IMR-90 (cell line): ENCODE data around the gene CCDC88C. TPM values are rescaled to one million over a fixed set of nuclear protein-coding genes. Genes with fewer than 3 reads are reported as not detected.

Source experiments
- ATAC-seq: fragments of 200-7000 bp; cut with Tn5 transposase; 2 replicates; pipeline ENCODE4 v1.9.1; 2020; ENCODE audit warnings: low read depth, mild to moderate bottlenecking, moderate library complexity
- BruUV-seq: library from RNA; stranded (reverse); fragments of 400-500 nt; replicated peaks from 2 replicates; lab custom pipeline; 2021; lab: Mats Ljungman, UMichigan
- CTCF ChIA-PET: fragments of 300-600 bp; formaldehyde crosslinking; extraction: SDS; loops from one replicate; lab custom pipeline; 2021; ENCODE audit warnings: antibody characterized with exemption; lab: Yijun Ruan, JAX
- POLR2A ChIA-PET: fragments of 300-600 bp; sonication (Branson Sonifier 250); formaldehyde crosslinking; loops from one replicate; lab custom pipeline; 2022; ENCODE audit warnings: antibody characterized with exemption; ENCODE audit not compliant: unreplicated experiment; lab: Charles Lee
- DNase-seq: peaks from one replicate; pipeline ENCODE4 v3.0.0; 2013
- H2AFZ ChIP-seq: replicated peaks from 2 replicates; pipeline ENCODE3; 2013; ENCODE audit warnings: low read length, mild to moderate bottlenecking; ENCODE audit not compliant: poor library complexity
- H2AK5ac ChIP-seq: 2 replicates; pipeline ENCODE4 v1.6.1; 2013; ENCODE audit warnings: low read depth, low read length, inconsistent platforms
- H2AK9ac ChIP-seq: replicated peaks from 2 replicates; pipeline ENCODE3; 2013; ENCODE audit warnings: mild to moderate bottlenecking, low read depth, low read length, moderate library complexity; ENCODE audit not compliant: poor library complexity
- H2BK120ac ChIP-seq: 2 replicates; pipeline ENCODE4 v1.6.1; 2013; ENCODE audit warnings: low read depth, low read length, inconsistent platforms
- H2BK15ac ChIP-seq: 3 replicates; pipeline ENCODE4 v1.6.1; 2013; ENCODE audit warnings: low read depth, low read length, inconsistent platforms
- H2BK20ac ChIP-seq: 2 replicates; pipeline ENCODE4 v1.6.1; 2013; ENCODE audit warnings: low read depth, mild to moderate bottlenecking, inconsistent platforms, low read length, moderate library complexity
- H2BK5ac ChIP-seq: 2 replicates; pipeline ENCODE4 v1.6.1; 2013; ENCODE audit warnings: mild to moderate bottlenecking, low read depth, low read length, inconsistent platforms; ENCODE audit not compliant: poor library complexity, severe bottlenecking
- H3K14ac ChIP-seq: replicated peaks from 2 replicates; pipeline ENCODE4 v1.6.1; 2013; ENCODE audit warnings: low read depth, low read length, inconsistent platforms
- H3K18ac ChIP-seq: 2 replicates; pipeline ENCODE4 v1.6.1; 2013; ENCODE audit warnings: low read depth, low read length, control low read depth
- H3K23ac ChIP-seq: 2 replicates; pipeline ENCODE4 v1.6.1; 2013; ENCODE audit warnings: low read depth, low read length, inconsistent platforms
- H3K27ac ChIP-seq: 2 replicates; pipeline ENCODE4 v1.5.1; 2013; ENCODE audit warnings: mild to moderate bottlenecking, control low read depth, low read length; ENCODE audit not compliant: insufficient read depth
- H3K27me3 ChIP-seq: 2 replicates; pipeline ENCODE4 v1.6.1; 2013; ENCODE audit warnings: low read length; ENCODE audit not compliant: control insufficient read depth, insufficient read depth
- H3K36me3 ChIP-seq: 2 replicates; pipeline ENCODE4 v1.6.1; 2013; ENCODE audit warnings: low read length, mixed read lengths; ENCODE audit not compliant: control insufficient read depth, insufficient read depth
- H3K4ac ChIP-seq: 2 replicates; pipeline ENCODE4 v1.6.1; 2013; ENCODE audit warnings: low read depth, low read length, inconsistent platforms
- H3K4me1 ChIP-seq: 2 replicates; pipeline ENCODE4 v1.6.1; 2013; ENCODE audit warnings: low read length, mixed read lengths; ENCODE audit not compliant: control insufficient read depth, insufficient read depth
- H3K4me2 ChIP-seq: 2 replicates; pipeline ENCODE4 v1.6.1; 2013; ENCODE audit warnings: low read depth, mild to moderate bottlenecking, control low read depth, low read length, moderate library complexity
- H3K4me3 ChIP-seq: 2 replicates; pipeline ENCODE4 v1.5.1; 2013; ENCODE audit warnings: low read depth, mild to moderate bottlenecking, control low read depth, low read length, moderate library complexity; ENCODE audit not compliant: insufficient read depth
- H3K56ac ChIP-seq: 2 replicates; pipeline ENCODE4 v1.6.1; 2013; ENCODE audit warnings: low read length, inconsistent platforms; ENCODE audit not compliant: insufficient read depth; ENCODE audit errors: extremely low read depth
- H3K79me1 ChIP-seq, 2 experiments: 2 replicates each; pipeline ENCODE4 v1.6.1; 2013; ENCODE audit warnings: low read length in 2 of 2, inconsistent platforms in 1 of 2, low read depth in 1 of 2
- H3K9ac ChIP-seq: 2 replicates; pipeline ENCODE4 v1.6.1; 2013; ENCODE audit warnings: low read depth, low read length, control low read depth
- H3K9me1 ChIP-seq: 2 replicates; pipeline ENCODE4 v1.6.1; 2013; ENCODE audit warnings: low read length, inconsistent platforms; ENCODE audit not compliant: insufficient read depth
- H3K9me3 ChIP-seq: 2 replicates; pipeline ENCODE4 v1.6.1; 2013; ENCODE audit warnings: low read length; ENCODE audit not compliant: control insufficient read depth, insufficient read depth
- H4K20me1 ChIP-seq: 2 replicates; pipeline ENCODE4 v1.6.1; 2013; ENCODE audit warnings: low read length, inconsistent platforms; ENCODE audit not compliant: insufficient read depth
- H4K5ac ChIP-seq: 2 replicates; pipeline ENCODE4 v1.6.1; 2013; ENCODE audit warnings: mild to moderate bottlenecking, low read depth, low read length, control low read depth
- H4K8ac ChIP-seq, 2 experiments: 2 replicates each; pipeline ENCODE4 v1.6.1; 2013; ENCODE audit warnings: low read depth in 2 of 2, low read length in 2 of 2, control low read depth in 1 of 2, inconsistent platforms in 1 of 2
- H4K91ac ChIP-seq: 2 replicates; pipeline ENCODE4 v1.6.1; 2013; ENCODE audit warnings: low read depth, low read length, inconsistent platforms; ENCODE audit not compliant: insufficient read depth
- BHLHE40 ChIP-seq: fragments of 150-350 bp; IDR thresholded peaks from 2 replicates; pipeline ENCODE4 v1.6.1; 2016; ENCODE audit warnings: mild to moderate bottlenecking, low read depth, low read length
- CHD1 ChIP-seq: IDR thresholded peaks from 2 replicates; pipeline ENCODE4 v1.6.1; 2012; ENCODE audit warnings: low read depth, low read length, improper control_type of control experiment
- MAFK ChIP-seq: IDR thresholded peaks from 2 replicates; pipeline ENCODE4 v1.6.1; 2012; ENCODE audit warnings: low read depth, low read length, improper control_type of control experiment
- MXI1 ChIP-seq: IDR thresholded peaks from 2 replicates; pipeline ENCODE4 v1.6.1; 2012; ENCODE audit warnings: low read depth, mild to moderate bottlenecking, low read length, moderate library complexity, borderline replicate concordance
- NFE2L2 ChIP-seq: fragments of 150-350 bp; IDR thresholded peaks from 2 replicates; pipeline ENCODE4 v1.6.1; 2016; ENCODE audit warnings: low read depth, mild to moderate bottlenecking, low read length
- RAD21 ChIP-seq: IDR thresholded peaks from 2 replicates; pipeline ENCODE4 v1.6.1; 2012; ENCODE audit warnings: low read length, improper control_type of control experiment
- RCOR1 ChIP-seq: IDR thresholded peaks from 2 replicates; pipeline ENCODE4 v1.6.1; 2012; ENCODE audit warnings: mild to moderate bottlenecking, low read length, improper control_type of control experiment; ENCODE audit not compliant: insufficient replicate concordance
- RFX5 ChIP-seq: IDR thresholded peaks from 2 replicates; pipeline ENCODE4 v1.8.0; 2012; ENCODE audit warnings: low read depth, mild to moderate bottlenecking, low read length, moderate library complexity
- SMC3 ChIP-seq: fragments of 150-350 bp; IDR thresholded peaks from 2 replicates; pipeline ENCODE4 v1.6.1; 2016; ENCODE audit warnings: low read depth, mild to moderate bottlenecking, antibody characterized with exemption, low read length, moderate library complexity
- WGBS, 2 experiments: methylation state at CpG; one replicate each; pipeline versions ENCODE4 v1.1.5 to v1.1.7; 2013; ENCODE audit warnings: missing lambda C conversion rate in 2 of 2; ENCODE audit not compliant: insufficient read length in 1 of 2; ENCODE audit errors: extremely low coverage in 2 of 2; 5-methylcytosine and 5-hydroxymethylcytosine counted together
- dilution Hi-C: fragments of 300-500 bp; cut with HindIII; formaldehyde crosslinking; loops from one replicate; pipeline ENCODE4 v1.14.3; 2018; ENCODE audit warnings: low sequenced_read_pairs; ENCODE audit not compliant: unreplicated experiment
- in situ Hi-C: fragments of 300-500 bp; cut with MboI; formaldehyde crosslinking; loops from 3 replicates; pipeline ENCODE4 v1.14.3; 2019; ENCODE audit warnings: low sequenced_read_pairs, inconsistent platforms, mixed read lengths
- intact Hi-C: fragments of 100-400 bp; cut with micrococcal nuclease; formaldehyde crosslinking; loops from 2 replicates; pipeline ENCODE4 v1.10.0; 2022
- polyA plus RNA-seq, 3 experiments: library from polyadenylated mRNA; depleted of rRNA; stranded (reverse); fragments of >200 nt; gene quantifications; 2 replicates each; pipeline ENCODE4 v1.2.3, GENCODE V29; 2012; ENCODE audit warnings: low replicate concordance in 1 of 3
- total RNA-seq: library from RNA; depleted of rRNA; stranded (reverse); fragments of >200 nt; gene quantifications from 2 replicates; pipeline ENCODE4 v1.2.3, GENCODE V29; 2012
- TF ChIP-seq, protein P1 (sequence below): conservative IDR thresholded peaks from 2 replicates; pipeline ENCODE4 v1.5.1; 2012; ENCODE audit warnings: mild to moderate bottlenecking, low read depth, low read length, improper control_type of control experiment

CCDC88C gene
- total and polyA plus RNA-seq, 2 of the 4 experiments (the other 2 are of a cell fraction) = 0.17 to 0.18 TPM

DNA sequence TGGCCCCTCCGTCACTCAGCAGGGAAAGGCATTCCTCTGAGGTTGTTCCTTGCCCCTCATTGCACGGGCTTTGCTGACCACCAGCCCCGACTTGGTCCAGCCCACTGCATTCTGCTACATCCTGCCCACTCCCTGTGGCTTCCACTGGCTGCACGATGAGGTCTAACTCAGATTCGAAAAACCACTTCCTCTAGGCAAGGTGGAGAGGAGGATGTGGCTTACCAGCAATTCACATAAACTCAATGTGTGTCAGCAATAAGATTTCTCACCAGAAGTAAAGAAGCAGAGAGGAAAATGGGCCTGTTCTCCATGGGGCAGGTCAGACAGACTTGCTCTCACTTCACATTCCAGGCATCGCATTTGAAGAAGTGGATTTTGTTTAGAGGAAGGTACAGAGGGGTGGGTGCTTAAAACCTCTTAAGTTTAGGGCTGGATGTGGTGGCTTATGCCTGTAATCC is 187.8 kb downstream of the CCDC88C start:
- Histone ChIP-seq H4K5ac (no peak overlapping the region), H3K18ac (no peak overlapping the region; the same call in 1 of the 2 replicates), H2BK20ac (peak overlapping the region; percentile 66; the same call in 1 of the 2 replicates), H3K4me1 (peaks cover 6% of the 10 kb centered on the region), H3K36me3 (peaks cover under 1% of the 10 kb centered on the region; the same call in 1 of the 2 replicates), H2AK5ac (peak overlapping the region; percentile 48; the same call in 1 of the 2 replicates), H3K27ac (no peak overlapping the region; the same call in 1 of the 2 replicates), H2BK15ac (peak overlapping the region; percentile 35; the same call in 1 of the 3 replicates), H4K8ac (no peak overlapping the region; a peak in 1 of 4 replicates), H3K9ac (no peak overlapping the region), H3K14ac (peak overlapping the region; percentile 48; the same call in 1 of the 2 replicates), H2BK5ac (peak overlapping the region; percentile 15), H3K4me2 (no peak overlapping the region), H3K9me3 (peaks cover 2% of the 10 kb centered on the region; the same call in 1 of the 2 replicates), H3K4ac (peak overlapping the region; percentile 60), H3K56ac (no peak overlapping the region), H4K91ac (peak overlapping the region; percentile 28; the same call in 1 of the 2 replicates), H3K79me1 (peaks cover 0 to 4% of the 10 kb centered on the region in 2 experiments; a peak in 1 of 4 replicates), H3K4me3 (no peak overlapping the region), H2AFZ (peak overlapping the region; percentile 76), H2BK120ac (peak overlapping the region; percentile 32; the same call in 1 of the 2 replicates), H3K23ac (peak overlapping the region; percentile 62; the same call in 1 of the 2 replicates), H3K9me1 (peaks cover 24% of the 10 kb centered on the region), H4K20me1 (no peaks in the 10 kb centered on the region), H3K27me3 (no peaks in the 10 kb centered on the region), H2AK9ac (peak overlapping the region; percentile 80)
- in situ Hi-C loops (no loop called here), intact Hi-C loops (no loop called here), dilution Hi-C loops (no loop called here)
- WGBS, 2 experiments = no CpG with 5 or more reads among the region's 6 CpGs
- ATAC-seq (no peak), DNase-seq (peak; percentile 61)
- no TSS peak for BruUV-seq
- TF ChIP-seq MXI1 = no peak
- TF ChIP-seq, protein P1, sequence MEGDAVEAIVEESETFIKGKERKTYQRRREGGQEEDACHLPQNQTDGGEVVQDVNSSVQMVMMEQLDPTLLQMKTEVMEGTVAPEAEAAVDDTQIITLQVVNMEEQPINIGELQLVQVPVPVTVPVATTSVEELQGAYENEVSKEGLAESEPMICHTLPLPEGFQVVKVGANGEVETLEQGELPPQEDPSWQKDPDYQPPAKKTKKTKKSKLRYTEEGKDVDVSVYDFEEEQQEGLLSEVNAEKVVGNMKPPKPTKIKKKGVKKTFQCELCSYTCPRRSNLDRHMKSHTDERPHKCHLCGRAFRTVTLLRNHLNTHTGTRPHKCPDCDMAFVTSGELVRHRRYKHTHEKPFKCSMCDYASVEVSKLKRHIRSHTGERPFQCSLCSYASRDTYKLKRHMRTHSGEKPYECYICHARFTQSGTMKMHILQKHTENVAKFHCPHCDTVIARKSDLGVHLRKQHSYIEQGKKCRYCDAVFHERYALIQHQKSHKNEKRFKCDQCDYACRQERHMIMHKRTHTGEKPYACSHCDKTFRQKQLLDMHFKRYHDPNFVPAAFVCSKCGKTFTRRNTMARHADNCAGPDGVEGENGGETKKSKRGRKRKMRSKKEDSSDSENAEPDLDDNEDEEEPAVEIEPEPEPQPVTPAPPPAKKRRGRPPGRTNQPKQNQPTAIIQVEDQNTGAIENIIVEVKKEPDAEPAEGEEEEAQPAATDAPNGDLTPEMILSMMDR = no peak
- TF ChIP-seq SMC3 = no peak
- TF ChIP-seq RFX5 = no peak
- no peak for TF ChIP-seq RAD21
- no peak for TF ChIP-seq RCOR1
- TF ChIP-seq CHD1 = no peak
- no peak for TF ChIP-seq BHLHE40
- no peak for TF ChIP-seq MAFK
- TF ChIP-seq NFE2L2 = no peak
- ChIA-PET POLR2A (no interaction called here), CTCF (interaction anchor here (2.0 kb wide), 1 partner anchor 14 kb away, joined by 4 read pairs; no protein-coding TSS in a partner anchor)
